ENCODE results near the gene UBA52.
A peak's percentile ranks its signal among the peaks of the same experiment; 100 is the strongest.

UBA52 gene

GRCh38 chr19:18601875-18602274 lies 30.2 kb downstream of the UBA52 start:
- Histone ChIP-seq H3K4me2 (ENCODE audit: low read length) (no peak overlapping the region), H3K79me2 (ENCODE audit: control insufficient read depth, low read length) (no peaks in the 10 kb centered on the region), H3K36me3 (ENCODE audit: control insufficient read depth, low read length) (no peaks in the 10 kb centered on the region), H3K27me3 (ENCODE audit: control insufficient read depth, low read length) (peaks cover 44% of the 10 kb centered on the region), H3K9me3 (ENCODE audit: control insufficient read depth, insufficient read depth, low read length) (no peaks in the 10 kb centered on the region), H3K27ac (ENCODE audit: low read depth, low read length) (no peak overlapping the region), H3K9me2 (replicated peaks; ENCODE audit: control insufficient read depth, low read length) (no peaks in the 10 kb centered on the region), H3K4me1 (ENCODE audit: control insufficient read depth, low read length) (peaks cover 11% of the 10 kb centered on the region), H3K4me3 (ENCODE audit: low read length) (no peak overlapping the region), H3F3A (ENCODE audit: control insufficient read depth, insufficient read depth) (no peaks in the 10 kb centered on the region), H4K20me1 (ENCODE audit: control insufficient read depth, insufficient read depth, low read depth, low read length) (no peaks in the 10 kb centered on the region)
- TF ChIP-seq, protein P1, sequence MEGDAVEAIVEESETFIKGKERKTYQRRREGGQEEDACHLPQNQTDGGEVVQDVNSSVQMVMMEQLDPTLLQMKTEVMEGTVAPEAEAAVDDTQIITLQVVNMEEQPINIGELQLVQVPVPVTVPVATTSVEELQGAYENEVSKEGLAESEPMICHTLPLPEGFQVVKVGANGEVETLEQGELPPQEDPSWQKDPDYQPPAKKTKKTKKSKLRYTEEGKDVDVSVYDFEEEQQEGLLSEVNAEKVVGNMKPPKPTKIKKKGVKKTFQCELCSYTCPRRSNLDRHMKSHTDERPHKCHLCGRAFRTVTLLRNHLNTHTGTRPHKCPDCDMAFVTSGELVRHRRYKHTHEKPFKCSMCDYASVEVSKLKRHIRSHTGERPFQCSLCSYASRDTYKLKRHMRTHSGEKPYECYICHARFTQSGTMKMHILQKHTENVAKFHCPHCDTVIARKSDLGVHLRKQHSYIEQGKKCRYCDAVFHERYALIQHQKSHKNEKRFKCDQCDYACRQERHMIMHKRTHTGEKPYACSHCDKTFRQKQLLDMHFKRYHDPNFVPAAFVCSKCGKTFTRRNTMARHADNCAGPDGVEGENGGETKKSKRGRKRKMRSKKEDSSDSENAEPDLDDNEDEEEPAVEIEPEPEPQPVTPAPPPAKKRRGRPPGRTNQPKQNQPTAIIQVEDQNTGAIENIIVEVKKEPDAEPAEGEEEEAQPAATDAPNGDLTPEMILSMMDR (IDR thresholded peaks at IDR 0.05; ENCODE audit: low read depth, low read length, poor library complexity, severe bottlenecking), result no peak
- no peak for TF ChIP-seq EZH2phosphoT487 (IDR thresholded peaks at IDR 0.05; ENCODE audit: borderline replicate concordance, low read length)

DNA sequence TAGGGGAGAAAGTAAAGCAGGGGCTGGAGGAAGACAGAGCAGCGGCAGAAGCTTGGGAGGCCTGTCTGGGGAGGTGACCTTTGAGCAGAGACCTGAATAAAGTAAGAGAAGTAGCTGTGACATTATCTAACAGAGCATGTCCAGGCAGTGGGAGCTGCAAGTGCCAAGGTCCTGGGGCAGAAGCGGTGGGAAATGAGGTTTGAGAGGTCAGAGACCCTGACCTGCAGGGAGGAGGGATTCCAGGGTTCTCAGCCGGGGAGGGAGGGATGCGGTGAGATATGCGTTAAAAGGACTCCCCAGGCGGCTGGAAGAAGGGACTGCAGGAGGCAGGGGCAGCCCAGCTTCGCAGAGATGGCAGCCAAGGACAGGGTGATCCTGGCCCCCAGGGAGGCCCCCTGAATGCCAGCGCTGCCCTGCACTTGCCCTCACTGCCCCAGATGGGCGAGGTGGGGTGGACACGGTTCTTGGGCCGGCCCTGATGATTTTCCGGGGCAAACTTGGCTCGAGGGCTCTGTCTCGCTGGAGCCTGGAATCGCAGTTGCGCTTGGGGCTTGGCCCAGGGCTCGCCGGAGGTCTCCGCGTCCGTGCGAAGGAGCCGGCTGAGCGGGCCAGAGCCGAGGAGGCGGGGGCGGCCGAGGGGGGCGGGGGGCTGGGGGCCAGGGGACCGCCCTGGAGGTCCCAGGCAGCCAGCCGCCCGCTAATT lies 31.7 kb downstream of the UBA52 start:
- Histone ChIP-seq H3F3A (ENCODE audit: control insufficient read depth, insufficient read depth) (no peaks in the 10 kb centered on the region), H3K27ac (ENCODE audit: low read depth, low read length) (no peak overlapping the region), H3K4me3 (ENCODE audit: low read length) (no peak overlapping the region), H3K27me3 (ENCODE audit: control insufficient read depth, low read length) (peaks cover 57% of the 10 kb centered on the region), H3K4me1 (ENCODE audit: control insufficient read depth, low read length) (no peaks in the 10 kb centered on the region; the same call in 1 of the 2 replicates), H4K20me1 (ENCODE audit: control insufficient read depth, insufficient read depth, low read depth, low read length) (no peaks in the 10 kb centered on the region), H3K9me3 (ENCODE audit: control insufficient read depth, insufficient read depth, low read length) (no peaks in the 10 kb centered on the region), H3K79me2 (ENCODE audit: control insufficient read depth, low read length) (no peaks in the 10 kb centered on the region), H3K9me2 (replicated peaks; ENCODE audit: control insufficient read depth, low read length) (no peaks in the 10 kb centered on the region), H3K36me3 (ENCODE audit: control insufficient read depth, low read length) (no peaks in the 10 kb centered on the region), H3K4me2 (ENCODE audit: low read length) (no peak overlapping the region)
- TF ChIP-seq, protein P1 (IDR thresholded peaks at IDR 0.05; ENCODE audit: low read depth, low read length, poor library complexity, severe bottlenecking), result peak; percentile 21
- peak; percentile 84; the same call in 1 of the 2 replicates for TF ChIP-seq EZH2phosphoT487 (IDR thresholded peaks at IDR 0.05; ENCODE audit: borderline replicate concordance, low read length)

- TF ChIP-seq, protein P1 (IDR thresholded peaks at IDR 0.05; ENCODE audit: low read depth, low read length, poor library complexity, severe bottlenecking), result no peak
- TF ChIP-seq EZH2phosphoT487 (IDR thresholded peaks at IDR 0.05; ENCODE audit: borderline replicate concordance, low read length), result peak; percentile 90
- no peak overlapping the region for H3K4me3 ChIP-seq (ENCODE audit: low read length)
- H3K36me3 ChIP-seq (ENCODE audit: control insufficient read depth, low read length), result no peaks in the 10 kb centered on the region
Observed at GRCh38 chr19:18603958-18604819, 32.5 kb downstream of the UBA52 start.

More at GRCh38 chr19:18603958-18604819, 32.5 kb downstream of the UBA52 start:
- no peaks in the 10 kb centered on the region for H3K79me2 ChIP-seq (ENCODE audit: control insufficient read depth, low read length)
- H3K9me3 ChIP-seq (ENCODE audit: control insufficient read depth, insufficient read depth, low read length), result no peaks in the 10 kb centered on the region
- no peak overlapping the region for H3K27ac ChIP-seq (ENCODE audit: low read depth, low read length)
- H3K4me2 ChIP-seq (ENCODE audit: low read length), result no peak overlapping the region
- H3K4me1 ChIP-seq (ENCODE audit: control insufficient read depth, low read length), result no peaks in the 10 kb centered on the region; the same call in 1 of the 2 replicates
- H4K20me1 ChIP-seq (ENCODE audit: control insufficient read depth, insufficient read depth, low read depth, low read length), result no peaks in the 10 kb centered on the region
- no peaks in the 10 kb centered on the region for H3K9me2 ChIP-seq (replicated peaks; ENCODE audit: control insufficient read depth, low read length)
- no peaks in the 10 kb centered on the region for H3F3A ChIP-seq (ENCODE audit: control insufficient read depth, insufficient read depth)
- peaks cover 64% of the 10 kb centered on the region for H3K27me3 ChIP-seq (ENCODE audit: control insufficient read depth, low read length)
